A375 (cell line): ENCODE results near the gene CHST13. TPM values are rescaled to one million over a fixed set of nuclear protein-coding genes. Genes with fewer than 3 reads are reported as not detected.

Experiments used
- small RNA-seq: library from RNA; depleted of rRNA; stranded (forward); fragments of <200 nt; gene quantifications from one replicate; pipeline ENCODE3, GENCODE V24; 2014
- total RNA-seq: library from RNA; depleted of rRNA; stranded (reverse); fragments of >200 nt; shearing (Covaris generic); gene quantifications from 2 replicates; pipeline ENCODE4 v1.2.3, GENCODE V29; 2014; rRNA removed

Gene CHST13
- total RNA-seq = 0.05 and 0.83 TPM in 2 replicates

GRCh38 chr3:126523745-126524428 lies at the start of gene CHST13:
Gene CHST13, plus strand, starts transcription at chr3:126524155. Its CDS starts 178 bp downstream, at chr3:126524333.

GRCh38 chr3:126475413-126476114 lies 48.4 kb upstream of the CHST13 start, which contains the start of gene ZXDC:
Gene ZXDC, minus strand, starts transcription at chr3:126475891. Its CDS starts 26 bp downstream, at chr3:126475865.

GRCh38 chr3:126517291-126517951 lies 6.5 kb upstream of the CHST13 start, which contains the start of gene UROC1:
Gene UROC1, minus strand, starts transcription at chr3:126517773. Its CDS starts 54 bp downstream, at chr3:126517719.

GRCh38 chr3:126558336-126559071 lies 34.5 kb downstream of the CHST13 start, which contains the start of gene C3orf22:
Gene C3orf22, minus strand, starts transcription at chr3:126558932. Its CDS starts 5,542 bp downstream, at chr3:126553390.

Small RNA genes lying within 50 kb of the gene (small RNA-seq; reads per million reads assigned to genes)
- 1.0 reads per million, percentile 56 among the genes with 10 or more reads in this experiment for gene RNA5SP138

Other genes with a start within 250 kb of the CHST13 start
- gene KLF15, start 166.7 kb upstream of the CHST13 start, total RNA-seq = 5.8 and 8.3 TPM in 2 replicates
- not detected in 2 replicates for gene CFAP100, start 129.2 kb upstream of the CHST13 start, total RNA-seq
- gene ZXDC, start 48.3 kb upstream of the CHST13 start, total RNA-seq = 29.4 and 31.6 TPM in 2 replicates
- gene UROC1, start 6.4 kb upstream of the CHST13 start, total RNA-seq = not detected in 2 replicates
- gene C3orf22, start 34.8 kb downstream of the CHST13 start, total RNA-seq = not detected in 2 replicates
- 6.9 and 8.7 TPM in 2 replicates for gene TXNRD3, start 131.0 kb downstream of the CHST13 start, total RNA-seq
- 34.1 and 34.2 TPM in 2 replicates for gene CHCHD6, start 180.1 kb downstream of the CHST13 start, total RNA-seq